ENCODE measurements around the gene ZNF124. TPM values are rescaled to one million over a fixed set of nuclear protein-coding genes. Genes with fewer than 3 reads are reported as not detected.
"Not testable (repeated sequence)": the region's sequence is repeated elsewhere in the genome, so short reads cannot be mapped to it uniquely, and the experiment has no call there.

ZNF124 gene
- total RNA-seq: 10 to 100 TPM; 23.0 to 23.6 TPM

- H3K4me3 Mint-ChIP-seq, POLR2A ChIA-PET, DNase-seq, CTCF ChIA-PET, H3K27me3 Mint-ChIP-seq, H3K27ac Mint-ChIP-seq: not testable (repeated sequence)
- peaks cover 14% of the 10 kb centered on the region for H3K4me1 Mint-ChIP-seq
- peaks cover 26% of the 10 kb centered on the region for H3K9me3 Mint-ChIP-seq
- H3K36me3 Mint-ChIP-seq (ENCODE audit: low read depth): peaks cover 26% of the 10 kb centered on the region
Measured at GRCh38 chr1:247171875-247172563, at the start of gene ZNF124. TSS of gene ZNF124 (minus strand) at chr1:247172020. CDS start at chr1:247171877, 143 bp downstream.

GRCh38 chr1:247220280-247220679 is 48.5 kb upstream of the ZNF124 start:
- DNase-seq; H3K4me1 Mint-ChIP-seq; H3K4me3 Mint-ChIP-seq; POLR2A ChIA-PET; H3K36me3 Mint-ChIP-seq (ENCODE audit: low read depth); H3K27me3 Mint-ChIP-seq; CTCF ChIA-PET; H3K27ac Mint-ChIP-seq: not testable (repeated sequence)
- H3K9me3 Mint-ChIP-seq: peaks cover 27% of the 10 kb centered on the region

GRCh38 chr1:247218121-247218651 is 46.4 kb upstream of the ZNF124 start:
- POLR2A ChIA-PET: no interaction called here
- Mint-ChIP-seq H3K36me3 (ENCODE audit: low read depth) (no peaks in the 10 kb centered on the region), H3K9me3 (peaks cover 18% of the 10 kb centered on the region), H3K4me1 (peaks cover 4% of the 10 kb centered on the region), H3K27me3 (no peaks in the 10 kb centered on the region), H3K4me3 (no peak overlapping the region), H3K27ac (no peak overlapping the region)
- CTCF ChIA-PET: no interaction called here
- no peak for DNase-seq

- CTCF ChIA-PET: no interaction called here
- H3K9me3 Mint-ChIP-seq: peaks cover 7% of the 10 kb centered on the region
- H3K27me3 Mint-ChIP-seq: no peaks in the 10 kb centered on the region
- no peak for DNase-seq
- H3K36me3 Mint-ChIP-seq (ENCODE audit: low read depth): no peaks in the 10 kb centered on the region
- POLR2A ChIA-PET: no interaction called here
- H3K27ac Mint-ChIP-seq: no peak overlapping the region
- H3K4me1 Mint-ChIP-seq: peaks cover 12% of the 10 kb centered on the region
- H3K4me3 Mint-ChIP-seq: no peak overlapping the region
Measured at GRCh38 chr1:247216261-247216660, 44.4 kb upstream of the ZNF124 start.

GRCh38 chr1:247212627-247213617 is 41.1 kb upstream of the ZNF124 start:
- H3K4me3 Mint-ChIP-seq: no peak overlapping the region
- peaks cover 9% of the 10 kb centered on the region for H3K9me3 Mint-ChIP-seq
- DNase-seq: no peak
- ChIA-PET POLR2A (no interaction called here), CTCF (interaction anchor here (0.5 kb wide), 1 partner anchor 262 kb away, joined by 5 read pairs; no protein-coding TSS in a partner anchor)
- peaks cover 36% of the 10 kb centered on the region for H3K4me1 Mint-ChIP-seq
- no peaks in the 10 kb centered on the region for H3K27me3 Mint-ChIP-seq
- no peak overlapping the region for H3K27ac Mint-ChIP-seq
- peaks cover 22% of the 10 kb centered on the region for H3K36me3 Mint-ChIP-seq (ENCODE audit: low read depth)

- peaks cover 31% of the 10 kb centered on the region for H3K36me3 Mint-ChIP-seq (ENCODE audit: low read depth)
- H3K4me1 Mint-ChIP-seq: peaks cover 41% of the 10 kb centered on the region
- peaks cover 16% of the 10 kb centered on the region for H3K9me3 Mint-ChIP-seq
- no peaks in the 10 kb centered on the region for H3K27me3 Mint-ChIP-seq
- ChIA-PET CTCF (interaction anchor here (0.5 kb wide), 1 partner anchor 261 kb away, joined by 5 read pairs; no protein-coding TSS in a partner anchor), POLR2A (no interaction called here)
- no peak overlapping the region for H3K27ac Mint-ChIP-seq
- H3K4me3 Mint-ChIP-seq: no peak overlapping the region
- no peak for DNase-seq
Measured at GRCh38 chr1:247212012-247212411, 40.2 kb upstream of the ZNF124 start.

GRCh38 chr1:247211339-247211738 is 39.5 kb upstream of the ZNF124 start:
- Mint-ChIP-seq H3K27ac (no peak overlapping the region), H3K4me1 (peaks cover 41% of the 10 kb centered on the region), H3K4me3 (peak overlapping the region; percentile 16), H3K27me3 (no peaks in the 10 kb centered on the region), H3K9me3 (peaks cover 16% of the 10 kb centered on the region), H3K36me3 (ENCODE audit: low read depth) (peaks cover 37% of the 10 kb centered on the region)
- CTCF ChIA-PET: no interaction called here
- POLR2A ChIA-PET: no interaction called here
- DNase-seq: no peak

- H3K36me3 Mint-ChIP-seq (ENCODE audit: low read depth): peaks cover 45% of the 10 kb centered on the region
- H3K27me3 Mint-ChIP-seq: no peaks in the 10 kb centered on the region
- H3K27ac Mint-ChIP-seq: peak overlapping the region; percentile 97
- H3K9me3 Mint-ChIP-seq: peaks cover 20% of the 10 kb centered on the region
- CTCF ChIA-PET: no interaction called here
- POLR2A ChIA-PET: interaction anchor here (0.5 kb wide), 1 partner anchor 134 kb away, joined by 5 read pairs; no protein-coding TSS in a partner anchor
- H3K4me1 Mint-ChIP-seq: peaks cover 49% of the 10 kb centered on the region
- H3K4me3 Mint-ChIP-seq: peak overlapping the region; percentile 92
- peak; percentile 97 for DNase-seq
Measured at GRCh38 chr1:247210376-247211117, 38.7 kb upstream of the ZNF124 start.

- H3K4me3 Mint-ChIP-seq: peak overlapping the region; percentile 92
- ChIA-PET POLR2A (interaction anchor here (0.5 kb wide), 1 partner anchor 134 kb away, joined by 5 read pairs; no protein-coding TSS in a partner anchor), CTCF (no interaction called here)
- peaks cover 22% of the 10 kb centered on the region for H3K9me3 Mint-ChIP-seq
- DNase-seq: no peak
- H3K27ac Mint-ChIP-seq: peak overlapping the region; percentile 97
- H3K36me3 Mint-ChIP-seq (ENCODE audit: low read depth): peaks cover 50% of the 10 kb centered on the region
- H3K4me1 Mint-ChIP-seq: peaks cover 51% of the 10 kb centered on the region
- H3K27me3 Mint-ChIP-seq: no peaks in the 10 kb centered on the region
Measured at GRCh38 chr1:247210062-247210375, 38.2 kb upstream of the ZNF124 start.

- ChIA-PET POLR2A (no interaction called here), CTCF (no interaction called here)
- Mint-ChIP-seq H3K27ac (peak overlapping the region; percentile 97), H3K9me3 (peaks cover 25% of the 10 kb centered on the region), H3K4me1 (peaks cover 52% of the 10 kb centered on the region), H3K27me3 (no peaks in the 10 kb centered on the region), H3K36me3 (ENCODE audit: low read depth) (peaks cover 55% of the 10 kb centered on the region), H3K4me3 (peak overlapping the region; percentile 92)
- DNase-seq: no peak
Measured at GRCh38 chr1:247209396-247209795, 37.6 kb upstream of the ZNF124 start.

GRCh38 chr1:247204177-247204647 is 32.4 kb upstream of the ZNF124 start:
- no peak overlapping the region for H3K27ac Mint-ChIP-seq
- peaks cover 63% of the 10 kb centered on the region for H3K9me3 Mint-ChIP-seq
- ChIA-PET CTCF (interaction anchor here (0.6 kb wide), 1 partner anchor 21 kb away, joined by 3 read pairs; no protein-coding TSS in a partner anchor), POLR2A (no interaction called here)
- H3K4me1 Mint-ChIP-seq: peaks cover 32% of the 10 kb centered on the region
- DNase-seq: no peak
- H3K36me3 Mint-ChIP-seq (ENCODE audit: low read depth): peaks cover 98% of the 10 kb centered on the region
- H3K4me3 Mint-ChIP-seq: no peak overlapping the region
- H3K27me3 Mint-ChIP-seq: no peaks in the 10 kb centered on the region

- no peak for DNase-seq
- Mint-ChIP-seq H3K9me3 (peaks cover 69% of the 10 kb centered on the region), H3K4me1 (peaks cover 5% of the 10 kb centered on the region), H3K27ac (no peak overlapping the region), H3K27me3 (no peaks in the 10 kb centered on the region), H3K36me3 (ENCODE audit: low read depth) (peaks cover 97% of the 10 kb centered on the region), H3K4me3 (no peak overlapping the region)
- POLR2A ChIA-PET: no interaction called here
- CTCF ChIA-PET: no interaction called here
Measured at GRCh38 chr1:247198781-247199180, 27.0 kb upstream of the ZNF124 start.

Measured in activated CD4-positive, alpha-beta T cell treated with anti-CD3 and anti-CD28 coated beads, Interleukin-2, amount 10 ng/mL, durations not matched to agents 7 days and 5 days (primary cell).